A549 (cell line): ENCODE measurements around the gene CAPN14.

Experiments used
- CHD2 ChIP-seq: fragments of 150-350 bp; IDR thresholded peaks from 2 replicates; pipeline ENCODE4 v1.6.1; 2014; ENCODE audit warnings: low read length; ENCODE audit not compliant: partially characterized antibody
- CHD4 ChIP-seq: fragments of 200-600 bp; sonication (generic); IDR thresholded peaks from 2 replicates; pipeline ENCODE4 v1.6.1; 2016; ENCODE audit warnings: antibody characterized with exemption, mild to moderate bottlenecking, borderline replicate concordance
- CTCF ChIP-seq: fragments of >200 bp; sonication (Bioruptor Twin); formaldehyde crosslinking; IDR thresholded peaks from 3 replicates; pipeline ENCODE4 v1.5.1; 2016
- MAZ ChIP-seq: fragments of 150-350 bp; IDR thresholded peaks from 2 replicates; pipeline ENCODE4 v1.6.1; 2014; ENCODE audit warnings: antibody characterized with exemption, low read depth, low read length, borderline replicate concordance
- MYC ChIP-seq: IDR thresholded peaks from 2 replicates; pipeline ENCODE4 v1.6.1; 2012; ENCODE audit warnings: mild to moderate bottlenecking, inconsistent platforms, low read length, improper control_type of control experiment, borderline replicate concordance
- POLR2A ChIP-seq: IDR thresholded peaks from 2 replicates; pipeline ENCODE4 v1.6.1; 2012; ENCODE audit warnings: mild to moderate bottlenecking, low read length
- REST ChIP-seq: fragments of 200-600 bp; sonication (generic); IDR thresholded peaks from 2 replicates; pipeline ENCODE4 v1.6.1; 2016; ENCODE audit warnings: antibody characterized with exemption, mild to moderate bottlenecking, moderate library complexity

GRCh38 chr2:31238906-31239592 is 21.7 kb upstream of the CAPN14 start:
- TF ChIP-seq CHD2 (no peak), CHD4 (no peak), POLR2A (no peak), CTCF (no peak), MYC (no peak), REST (no peak), MAZ (no peak)
